Fibroblast of pulmonary artery (primary cell): ENCODE results near the gene RPTOR.

ENCODE experiments used
- DNase-seq: peaks from one replicate; pipeline ENCODE4 v3.0.0-alpha.2; 2010; ENCODE audit warnings: low read depth
- H3K4me3 ChIP-seq: replicated peaks from 2 replicates; pipeline ENCODE4 v1.5.1; 2011; ENCODE audit warnings: low read depth, mild to moderate bottlenecking, control low read depth, low read length, moderate library complexity
- CTCF ChIP-seq: IDR thresholded peaks from 2 replicates; pipeline ENCODE4 v1.5.1; 2011; ENCODE audit warnings: mild to moderate bottlenecking, control low read depth, low read length, inconsistent platforms; ENCODE audit errors: missing control alignments

The RPTOR gene

DNA sequence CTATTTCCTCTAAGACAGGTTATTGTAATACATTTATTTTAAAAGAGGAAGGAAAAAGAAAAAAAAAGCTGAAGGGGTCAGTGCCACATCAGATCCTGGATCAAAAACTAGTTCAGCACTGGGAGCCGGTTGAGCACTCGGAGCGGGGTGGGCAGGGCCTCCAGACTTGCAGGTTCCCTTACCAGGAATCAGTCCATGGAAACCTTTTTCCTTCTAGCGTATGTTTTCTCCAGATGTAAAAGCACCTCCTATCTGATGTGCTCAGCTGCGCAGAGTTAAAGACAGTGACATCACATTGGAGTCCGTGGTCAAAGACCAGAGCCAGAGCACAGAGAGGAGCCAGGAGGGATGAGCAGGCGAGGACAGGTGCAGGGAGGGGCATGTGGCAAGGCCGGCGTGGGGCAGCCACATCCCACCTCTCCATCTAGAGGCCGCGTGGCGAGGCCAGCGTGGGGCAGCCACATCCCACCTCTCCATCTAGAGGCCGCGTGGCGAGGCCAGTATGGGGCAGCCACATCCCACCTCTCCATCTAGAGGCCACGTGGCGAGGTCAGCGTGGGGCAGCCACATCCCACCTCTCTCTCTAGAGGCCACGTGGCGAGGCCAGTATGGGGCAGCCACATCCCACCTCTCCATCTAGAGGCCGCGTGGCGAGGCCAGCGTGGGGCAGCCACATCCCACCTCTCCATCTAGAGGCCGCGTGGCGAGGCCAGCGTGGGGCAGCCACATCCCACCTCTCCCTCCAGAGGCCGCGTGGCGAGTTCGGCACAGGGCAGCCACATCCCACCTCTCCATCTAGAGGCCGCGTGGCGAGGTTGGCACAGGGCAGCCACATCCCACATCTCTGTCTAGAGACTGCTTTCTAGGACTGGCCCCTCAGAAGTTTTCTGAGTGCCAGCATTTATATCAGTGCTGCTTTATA, 280.2 kb downstream of the RPTOR start:
- TF ChIP-seq CTCF: no peak
- no peak for DNase-seq
- H3K4me3 ChIP-seq: no peak overlapping the region

DNA sequence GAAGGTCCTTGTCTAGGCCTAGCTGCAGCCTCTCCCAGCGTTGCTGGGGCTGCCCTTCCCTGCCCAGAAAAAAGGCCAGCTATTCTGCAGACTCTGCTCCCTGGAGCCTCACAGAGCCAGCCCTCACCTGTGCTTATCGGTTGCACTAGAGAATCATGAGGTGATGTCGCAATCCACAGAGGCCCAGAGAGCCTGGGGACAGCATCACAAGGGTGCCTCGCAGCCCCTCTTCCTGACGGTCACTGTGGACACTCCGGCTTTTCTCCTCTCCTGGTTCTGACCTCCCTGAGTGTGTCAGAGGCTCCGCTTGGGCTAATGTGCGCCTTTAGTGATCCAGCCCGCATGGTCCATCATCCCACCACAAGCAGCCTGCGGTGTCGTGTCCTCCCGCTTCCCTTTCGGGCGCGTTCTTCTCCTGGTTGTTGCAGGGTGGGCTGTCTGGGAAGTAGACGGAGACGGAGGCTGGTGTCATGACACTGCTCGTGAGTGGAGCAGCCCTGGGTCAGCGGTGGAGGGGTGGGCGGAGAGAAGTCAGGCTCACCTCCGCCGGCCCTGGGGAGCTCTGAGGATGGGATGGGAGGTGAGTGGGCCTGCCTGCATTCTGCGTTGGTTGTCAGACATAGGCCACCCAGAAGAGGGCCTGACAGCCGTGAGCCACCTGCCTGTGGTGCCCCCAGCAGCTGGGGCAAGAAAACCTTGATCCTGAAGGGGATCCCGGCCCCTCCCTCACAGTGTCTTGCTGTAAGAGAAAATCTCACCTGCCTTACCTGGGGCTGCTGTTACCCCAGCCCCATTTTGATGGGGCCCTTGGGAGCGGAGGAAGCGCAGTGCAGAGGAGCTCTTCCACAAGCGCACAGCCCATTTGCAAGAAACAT, 281.1 kb downstream of the RPTOR start:
- no peak overlapping the region for H3K4me3 ChIP-seq
- no peak for DNase-seq
- no peak for TF ChIP-seq CTCF

- DNase-seq: no peak
- H3K4me3 ChIP-seq: no peak overlapping the region
- no peak for TF ChIP-seq CTCF
Observed at GRCh38 chr17:80826346-80826954, 281.8 kb downstream of the RPTOR start.

DNA sequence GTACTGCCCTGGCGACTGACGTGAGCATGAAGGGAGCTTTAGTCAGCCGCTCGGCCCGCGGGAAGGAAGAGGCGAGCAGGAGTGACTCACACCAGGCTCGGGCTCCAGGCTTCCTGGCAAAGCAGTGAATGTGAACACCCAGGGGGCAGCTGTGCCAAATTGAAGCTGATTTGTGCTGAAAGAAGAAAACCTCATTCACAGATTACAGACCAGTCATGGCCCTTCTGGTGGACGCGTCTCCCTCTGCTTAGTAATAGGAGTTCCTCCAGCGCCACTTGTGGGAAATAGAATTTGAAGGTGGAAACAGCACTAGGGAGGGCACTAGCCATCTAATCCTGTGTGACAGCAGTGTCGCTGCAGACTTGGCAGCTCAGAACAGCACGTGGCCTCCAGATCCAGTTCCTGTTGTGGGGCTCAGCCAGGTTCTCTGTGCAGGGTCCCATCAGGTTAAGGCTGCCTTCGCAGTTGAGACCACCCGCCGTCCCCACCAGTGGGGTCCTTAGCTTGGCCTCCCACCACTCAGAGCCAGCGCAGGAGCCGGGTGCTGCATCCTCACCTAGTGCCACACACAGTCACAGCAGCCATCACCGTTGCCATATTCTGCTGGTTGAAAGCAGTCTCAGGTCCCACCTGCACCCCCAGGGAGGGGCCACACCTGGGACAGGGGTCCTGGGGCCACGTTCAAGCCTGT, 282.5 kb downstream of the RPTOR start:
- H3K4me3 ChIP-seq: no peak overlapping the region
- DNase-seq: peak; percentile 98
- peak; percentile 20 for TF ChIP-seq CTCF

GRCh38 chr17:80827646-80828643, 283.3 kb downstream of the RPTOR start:
- no peak overlapping the region for H3K4me3 ChIP-seq
- TF ChIP-seq CTCF: no peak
- DNase-seq: no peak
